ENCODE results near the gene METTL25B.

METTL25B gene

GRCh38 chr1:156767879-156768604, 39.8 kb downstream of the METTL25B start:
- peaks cover 13% of the 10 kb centered on the region for H3K4me1 ChIP-seq (ENCODE audit: control insufficient read depth, low read depth, low read length)
- peak overlapping the region; percentile 86 for H3K56ac ChIP-seq (ENCODE audit: low read length)
- H4K8ac ChIP-seq (ENCODE audit: low read depth, low read length), result peak overlapping the region; percentile 88
- H3K23ac ChIP-seq (ENCODE audit: low read length), result peak overlapping the region; percentile 68
- no peak overlapping the region for H2BK15ac ChIP-seq (replicated peaks; ENCODE audit: low read depth)
- peak overlapping the region; percentile 78 for H3K27ac ChIP-seq (ENCODE audit: low read depth, low read length)
- peak overlapping the region; percentile 73 for H2BK120ac ChIP-seq (ENCODE audit: low read depth, low read length)
- peaks cover 48% of the 10 kb centered on the region for H3K79me2 ChIP-seq (ENCODE audit: control insufficient read depth, insufficient read depth, low read length)
- H3K9ac ChIP-seq (ENCODE audit: low read length), result peak overlapping the region; percentile 73
- peak overlapping the region; percentile 56 for H2AK5ac ChIP-seq (ENCODE audit: low read length)
- peaks cover 2% of the 10 kb centered on the region for H3K36me3 ChIP-seq (ENCODE audit: control insufficient read depth, insufficient read depth, low read length)
- H3K79me1 ChIP-seq (ENCODE audit: low read length), result peaks cover 14% of the 10 kb centered on the region
- H4K5ac ChIP-seq (ENCODE audit: low read length), result no peak overlapping the region
- peak overlapping the region; percentile 91 for H3K18ac ChIP-seq (ENCODE audit: low read length)
- peak; percentile 58 for DNase-seq
- peak overlapping the region; percentile 85 for H3K4ac ChIP-seq (ENCODE audit: low read depth, low read length)
- no CpG with 5 or more reads among the region's 31 CpGs for WGBS (ENCODE audit: extremely low coverage, insufficient coverage, low lambda C conversion rate)
- no peaks in the 10 kb centered on the region for H3K27me3 ChIP-seq (ENCODE audit: insufficient read depth, low read length, poor library complexity)
- H2BK5ac ChIP-seq (ENCODE audit: low read length), result peak overlapping the region; percentile 40
- H3K4me2 ChIP-seq (ENCODE audit: low read length), result peak overlapping the region; percentile 98
- H3K4me3 ChIP-seq (ENCODE audit: low read length), result peak overlapping the region; percentile 45

GRCh38 chr1:156768610-156769295, 40.5 kb downstream of the METTL25B start:
- H3K4me2 ChIP-seq (ENCODE audit: low read length), result peak overlapping the region; percentile 98
- H3K9ac ChIP-seq (ENCODE audit: low read length), result peak overlapping the region; percentile 73
- peaks cover 56% of the 10 kb centered on the region for H3K79me2 ChIP-seq (ENCODE audit: control insufficient read depth, insufficient read depth, low read length)
- peak overlapping the region; percentile 86 for H2BK5ac ChIP-seq (ENCODE audit: low read length)
- no peak overlapping the region for H3K18ac ChIP-seq (ENCODE audit: low read length)
- H3K27ac ChIP-seq (ENCODE audit: low read depth, low read length), result peak overlapping the region; percentile 68
- peaks cover 4% of the 10 kb centered on the region for H3K36me3 ChIP-seq (ENCODE audit: control insufficient read depth, insufficient read depth, low read length)
- peaks cover 13% of the 10 kb centered on the region for H3K4me1 ChIP-seq (ENCODE audit: control insufficient read depth, low read depth, low read length)
- H3K56ac ChIP-seq (ENCODE audit: low read length), result peak overlapping the region; percentile 86
- peak; percentile 71 for DNase-seq
- no peak overlapping the region for H4K5ac ChIP-seq (ENCODE audit: low read length)
- H3K23ac ChIP-seq (ENCODE audit: low read length), result no peak overlapping the region
- no peak overlapping the region for H4K8ac ChIP-seq (ENCODE audit: low read depth, low read length)
- peak overlapping the region; percentile 45 for H3K4me3 ChIP-seq (ENCODE audit: low read length)
- no peak overlapping the region for H2BK120ac ChIP-seq (ENCODE audit: low read depth, low read length)
- WGBS (ENCODE audit: extremely low coverage, insufficient coverage, low lambda C conversion rate), result no CpG with 5 or more reads among the region's 8 CpGs
- H2BK15ac ChIP-seq (replicated peaks; ENCODE audit: low read depth), result no peak overlapping the region
- no peaks in the 10 kb centered on the region for H3K27me3 ChIP-seq (ENCODE audit: insufficient read depth, low read length, poor library complexity)
- H3K79me1 ChIP-seq (ENCODE audit: low read length), result peaks cover 16% of the 10 kb centered on the region
- no peak overlapping the region for H3K4ac ChIP-seq (ENCODE audit: low read depth, low read length)
- H2AK5ac ChIP-seq (ENCODE audit: low read length), result peak overlapping the region; percentile 87

- peaks cover 4% of the 10 kb centered on the region for H3K36me3 ChIP-seq (ENCODE audit: control insufficient read depth, insufficient read depth, low read length)
- no peak overlapping the region for H3K27ac ChIP-seq (ENCODE audit: low read depth, low read length)
- no peak overlapping the region for H3K18ac ChIP-seq (ENCODE audit: low read length)
- no peak overlapping the region for H2AK5ac ChIP-seq (ENCODE audit: low read length)
- WGBS (ENCODE audit: extremely low coverage, insufficient coverage, low lambda C conversion rate), result no CpG with 5 or more reads among the region's 3 CpGs
- H4K8ac ChIP-seq (ENCODE audit: low read depth, low read length), result no peak overlapping the region
- peaks cover 78% of the 10 kb centered on the region for H3K79me2 ChIP-seq (ENCODE audit: control insufficient read depth, insufficient read depth, low read length)
- H3K4me3 ChIP-seq (ENCODE audit: low read length), result no peak overlapping the region
- no peak overlapping the region for H2BK5ac ChIP-seq (ENCODE audit: low read length)
- H3K56ac ChIP-seq (ENCODE audit: low read length), result no peak overlapping the region
- H2BK15ac ChIP-seq (replicated peaks; ENCODE audit: low read depth), result no peak overlapping the region
- no peak overlapping the region for H3K23ac ChIP-seq (ENCODE audit: low read length)
- no peak overlapping the region for H4K5ac ChIP-seq (ENCODE audit: low read length)
- no peak overlapping the region for H3K4ac ChIP-seq (ENCODE audit: low read depth, low read length)
- H3K4me1 ChIP-seq (ENCODE audit: control insufficient read depth, low read depth, low read length), result peaks cover 11% of the 10 kb centered on the region
- no peak overlapping the region for H3K9ac ChIP-seq (ENCODE audit: low read length)
- H3K4me2 ChIP-seq (ENCODE audit: low read length), result no peak overlapping the region
- H3K27me3 ChIP-seq (ENCODE audit: insufficient read depth, low read length, poor library complexity), result no peaks in the 10 kb centered on the region
- peaks cover 20% of the 10 kb centered on the region for H3K79me1 ChIP-seq (ENCODE audit: low read length)
- H2BK120ac ChIP-seq (ENCODE audit: low read depth, low read length), result no peak overlapping the region
- DNase-seq, result no peak
These were observed 44.0 kb downstream of the METTL25B start for GRCh38 chr1:156772222-156772621.

GRCh38 chr1:156772728-156773497, 44.6 kb downstream of the METTL25B start:
- H2BK5ac ChIP-seq (ENCODE audit: low read length), result no peak overlapping the region
- no peak overlapping the region for H4K8ac ChIP-seq (ENCODE audit: low read depth, low read length)
- H3K4me1 ChIP-seq (ENCODE audit: control insufficient read depth, low read depth, low read length), result peaks cover 11% of the 10 kb centered on the region
- H3K56ac ChIP-seq (ENCODE audit: low read length), result no peak overlapping the region
- no peak overlapping the region for H4K5ac ChIP-seq (ENCODE audit: low read length)
- WGBS (ENCODE audit: extremely low coverage, insufficient coverage, low lambda C conversion rate), result no CpG with 5 or more reads among the region's 9 CpGs
- H3K27me3 ChIP-seq (ENCODE audit: insufficient read depth, low read length, poor library complexity), result no peaks in the 10 kb centered on the region
- H3K4me2 ChIP-seq (ENCODE audit: low read length), result no peak overlapping the region
- H3K79me1 ChIP-seq (ENCODE audit: low read length), result peaks cover 20% of the 10 kb centered on the region
- H3K9ac ChIP-seq (ENCODE audit: low read length), result no peak overlapping the region
- DNase-seq, result peak; percentile 57
- H3K4ac ChIP-seq (ENCODE audit: low read depth, low read length), result no peak overlapping the region
- no peak overlapping the region for H2BK120ac ChIP-seq (ENCODE audit: low read depth, low read length)
- H3K79me2 ChIP-seq (ENCODE audit: control insufficient read depth, insufficient read depth, low read length), result peaks cover 77% of the 10 kb centered on the region
- no peak overlapping the region for H3K4me3 ChIP-seq (ENCODE audit: low read length)
- no peak overlapping the region for H3K27ac ChIP-seq (ENCODE audit: low read depth, low read length)
- H2BK15ac ChIP-seq (replicated peaks; ENCODE audit: low read depth), result no peak overlapping the region
- no peak overlapping the region for H3K18ac ChIP-seq (ENCODE audit: low read length)
- H2AK5ac ChIP-seq (ENCODE audit: low read length), result no peak overlapping the region
- no peak overlapping the region for H3K23ac ChIP-seq (ENCODE audit: low read length)
- H3K36me3 ChIP-seq (ENCODE audit: control insufficient read depth, insufficient read depth, low read length), result peaks cover 4% of the 10 kb centered on the region

- Histone ChIP-seq H2BK15ac (replicated peaks; ENCODE audit: low read depth) (no peak overlapping the region), H3K18ac (ENCODE audit: low read length) (no peak overlapping the region), H3K79me2 (ENCODE audit: control insufficient read depth, insufficient read depth, low read length) (peaks cover 76% of the 10 kb centered on the region), H3K36me3 (ENCODE audit: control insufficient read depth, insufficient read depth, low read length) (peaks cover 4% of the 10 kb centered on the region), H4K8ac (ENCODE audit: low read depth, low read length) (no peak overlapping the region), H2BK120ac (ENCODE audit: low read depth, low read length) (no peak overlapping the region), H3K4ac (ENCODE audit: low read depth, low read length) (no peak overlapping the region), H3K4me2 (ENCODE audit: low read length) (no peak overlapping the region), H3K4me3 (ENCODE audit: low read length) (no peak overlapping the region), H3K23ac (ENCODE audit: low read length) (no peak overlapping the region), H2BK5ac (ENCODE audit: low read length) (no peak overlapping the region), H2AK5ac (ENCODE audit: low read length) (no peak overlapping the region), H4K5ac (ENCODE audit: low read length) (no peak overlapping the region), H3K27ac (ENCODE audit: low read depth, low read length) (no peak overlapping the region), H3K9ac (ENCODE audit: low read length) (no peak overlapping the region), H3K79me1 (ENCODE audit: low read length) (peaks cover 20% of the 10 kb centered on the region), H3K27me3 (ENCODE audit: insufficient read depth, low read length, poor library complexity) (no peaks in the 10 kb centered on the region), H3K4me1 (ENCODE audit: control insufficient read depth, low read depth, low read length) (peaks cover 11% of the 10 kb centered on the region), H3K56ac (ENCODE audit: low read length) (no peak overlapping the region)
- WGBS (ENCODE audit: extremely low coverage, insufficient coverage, low lambda C conversion rate), result no CpG with 5 or more reads among the region's 3 CpGs
- no peak for DNase-seq
These were observed 45.3 kb downstream of the METTL25B start for GRCh38 chr1:156773607-156774006.
